ELF-1 (cell line): ENCODE data around the gene HPSE2.
"Not testable (repeated sequence)": the region's sequence is repeated elsewhere in the genome, so short reads cannot be mapped to it uniquely, and the experiment has no call there.

Experiments
- DNase-seq: peaks from one replicate; pipeline ENCODE4 v3.0.0-alpha.2; 2016; ENCODE audit warnings: low read depth, low spot score

HPSE2 gene

DNA sequence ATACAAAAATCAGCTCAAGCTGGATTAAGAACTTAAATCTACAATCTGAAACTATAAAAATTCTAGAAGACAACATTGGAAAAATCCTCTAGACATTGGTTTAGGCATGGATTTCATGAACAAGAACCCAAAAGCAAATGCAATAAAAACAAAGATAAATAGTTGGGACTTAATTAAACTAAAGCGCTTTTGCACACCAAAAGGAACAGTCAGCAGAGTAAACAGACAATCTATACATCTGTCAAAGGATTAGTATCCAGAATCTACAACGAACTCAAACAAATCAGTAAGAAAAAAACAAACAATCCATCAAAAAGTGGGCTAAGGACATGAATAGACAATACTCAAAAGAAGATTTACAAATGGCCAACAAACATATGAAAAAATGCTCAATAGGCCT lies 733.1 kb downstream of the HPSE2 start:
- not testable (repeated sequence) for DNase-seq

GRCh38 chr10:98492763-98493162 lies 742.9 kb downstream of the HPSE2 start:
- DNase-seq, result no peak

DNA sequence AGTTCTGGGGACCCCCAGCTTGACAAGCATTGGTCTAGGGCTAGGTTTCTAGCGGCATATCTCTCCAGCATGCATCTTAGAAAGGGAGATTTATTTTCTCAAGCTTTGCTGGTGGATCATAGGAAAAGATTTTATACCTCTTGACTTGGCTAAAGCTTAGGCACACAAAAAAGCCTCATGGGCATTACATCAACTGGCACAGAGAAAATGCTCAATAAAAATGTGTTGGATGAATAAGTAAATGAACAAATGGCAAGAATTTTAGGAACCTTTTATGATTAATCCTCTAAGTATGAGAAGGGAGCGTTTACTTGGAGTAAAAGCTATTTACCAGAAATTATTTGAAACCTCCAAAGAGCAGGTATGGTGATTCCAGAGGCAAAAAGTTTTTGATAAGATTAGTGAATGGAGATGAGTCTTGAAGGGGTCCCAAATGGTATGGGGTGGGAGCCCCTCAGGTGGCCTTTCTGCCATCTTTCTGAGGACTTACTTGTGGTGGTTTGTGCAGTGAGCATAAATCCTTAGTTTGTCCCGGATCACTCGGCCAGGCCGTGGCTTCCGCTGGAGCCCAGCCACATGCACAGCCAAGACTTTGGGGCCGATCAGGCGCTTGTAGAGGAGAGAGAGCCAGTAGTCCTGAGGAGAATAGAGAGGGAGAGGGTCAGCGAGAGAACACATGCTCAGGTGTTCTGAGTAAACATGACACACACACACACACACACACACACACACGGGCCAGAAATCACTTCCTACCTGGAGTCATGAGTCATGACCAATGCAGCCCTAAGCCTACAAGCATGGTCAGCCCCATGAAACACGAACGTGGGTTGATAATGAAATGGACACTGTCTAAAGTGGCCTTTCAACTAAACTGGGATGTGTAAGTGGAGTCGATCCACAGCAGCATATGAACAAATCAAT lies 745.8 kb downstream of the HPSE2 start:
- DNase-seq, result no peak

DNA sequence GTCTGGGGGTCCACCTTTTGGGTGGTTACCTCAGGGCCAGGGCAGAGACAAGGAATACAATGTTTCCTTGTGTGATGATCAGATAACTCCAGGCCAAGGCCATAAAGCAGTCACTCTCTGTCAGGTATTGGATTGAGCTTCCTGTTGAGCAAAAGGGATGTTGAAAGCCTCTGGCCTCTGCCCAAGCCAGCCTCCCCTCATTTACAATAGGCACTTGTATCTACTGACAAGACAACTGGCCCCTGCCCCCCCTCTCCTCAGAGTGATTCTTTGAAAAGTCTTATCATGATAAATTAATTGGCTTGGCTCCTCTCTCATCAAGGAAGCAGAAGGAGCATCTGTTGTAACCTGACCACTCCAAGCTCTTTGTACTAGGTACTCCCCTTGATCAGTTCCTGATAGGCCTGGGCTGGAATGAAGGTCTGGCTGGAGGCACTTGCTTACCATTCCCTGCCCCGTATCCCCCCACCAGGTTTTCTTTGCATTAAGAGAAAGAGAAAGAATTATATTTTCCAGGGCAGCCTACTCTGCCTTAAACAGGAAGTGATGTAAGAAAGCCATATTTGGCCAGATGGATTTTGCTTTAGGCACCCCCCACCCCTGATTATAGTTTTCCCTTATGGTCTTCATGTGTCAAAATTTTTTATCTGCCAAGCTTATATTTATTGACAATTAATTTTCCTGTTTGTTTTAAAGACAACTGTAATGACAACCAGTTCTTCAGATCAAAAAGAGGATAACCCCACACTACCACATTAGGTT lies 746.8 kb downstream of the HPSE2 start:
- DNase-seq, result peak; percentile 30

GRCh38 chr10:98487649-98488048 lies 748.0 kb downstream of the HPSE2 start:
- DNase-seq, result no peak

- no peak for DNase-seq
Observed at GRCh38 chr10:98486421-98486820, 749.2 kb downstream of the HPSE2 start.

GRCh38 chr10:98485959-98486358 lies 749.7 kb downstream of the HPSE2 start:
- DNase-seq, result no peak

GRCh38 chr10:98483658-98484057 lies 752.0 kb downstream of the HPSE2 start:
- no peak for DNase-seq

DNA sequence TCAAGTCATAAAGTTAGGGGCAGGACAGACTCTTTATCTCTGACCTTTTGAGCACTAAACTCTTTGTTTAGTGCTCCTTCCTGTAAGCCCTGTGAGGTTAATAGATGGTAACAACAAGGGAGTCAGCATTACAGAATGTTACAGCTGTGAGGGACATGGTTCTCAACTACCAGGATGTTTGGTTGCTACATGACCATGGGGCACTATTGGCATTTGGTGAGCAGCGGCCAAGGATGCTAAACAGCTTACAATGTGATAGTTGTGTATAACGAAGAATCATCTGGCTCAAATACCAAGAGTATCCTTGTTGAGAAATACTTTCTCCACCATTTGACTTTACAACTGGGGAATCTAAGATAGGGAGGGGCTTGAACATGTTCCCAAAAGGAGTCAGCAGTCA lies 753.6 kb downstream of the HPSE2 start:
- DNase-seq, result no peak

DNA sequence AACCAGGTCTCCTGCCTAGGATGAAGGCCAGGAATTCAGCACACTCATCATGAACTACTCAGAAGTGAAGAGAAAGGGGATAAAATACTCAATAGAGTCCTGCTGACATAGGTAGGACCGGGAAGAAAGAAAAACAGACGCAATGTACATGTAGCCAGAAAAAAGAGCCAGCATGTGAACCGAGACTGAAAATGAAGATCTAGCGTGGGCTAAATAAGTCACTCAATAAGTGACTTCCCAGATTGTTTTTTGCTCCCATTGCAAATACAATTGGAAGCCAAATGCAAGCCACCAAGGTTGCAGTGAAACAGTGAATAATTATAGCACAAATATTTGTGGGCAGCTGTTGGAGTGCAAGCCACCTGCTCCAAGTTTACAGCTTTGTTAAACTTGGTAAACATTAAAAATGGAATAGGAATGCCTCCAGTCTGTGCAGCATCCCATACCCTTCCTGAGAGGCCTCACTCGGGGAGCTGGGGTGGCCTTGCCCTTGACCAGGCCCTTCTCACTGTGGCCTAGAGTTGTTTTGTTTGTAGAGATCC lies 754.2 kb downstream of the HPSE2 start:
- DNase-seq, result no peak

GRCh38 chr10:98478430-98479222 lies 757.0 kb downstream of the HPSE2 start:
- DNase-seq, result no peak

GRCh38 chr10:98477861-98478260 lies 757.8 kb downstream of the HPSE2 start:
- DNase-seq, result no peak

- no peak for DNase-seq
Observed at GRCh38 chr10:98474628-98475027, 761.0 kb downstream of the HPSE2 start.

- peak; percentile 24 for DNase-seq
Observed at GRCh38 chr10:98472196-98472595, 763.5 kb downstream of the HPSE2 start.

DNA sequence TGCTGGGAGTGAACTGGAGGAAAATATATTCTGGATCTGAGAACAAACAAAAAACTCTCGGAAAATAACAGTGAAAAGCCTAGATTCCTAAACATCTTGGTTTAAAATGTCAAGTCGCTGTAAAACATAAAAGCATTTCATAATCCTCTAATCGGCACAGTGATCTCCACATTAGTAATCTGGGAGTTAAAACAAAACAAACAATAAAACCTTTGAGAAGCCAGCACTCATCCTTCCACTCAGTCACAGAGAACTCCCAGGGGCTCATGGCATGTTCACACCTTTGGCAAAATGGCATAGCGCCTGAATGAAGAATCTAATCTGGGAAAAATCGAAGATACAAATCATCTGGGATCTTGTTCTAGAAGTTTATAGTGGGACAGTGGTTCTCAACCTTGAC lies 764.8 kb downstream of the HPSE2 start:
- DNase-seq, result no peak

- DNase-seq, result no peak
Observed at GRCh38 chr10:98469001-98469931, 766.4 kb downstream of the HPSE2 start.

GRCh38 chr10:98467506-98468318 lies 767.9 kb downstream of the HPSE2 start:
- peak; percentile 93 for DNase-seq

DNA sequence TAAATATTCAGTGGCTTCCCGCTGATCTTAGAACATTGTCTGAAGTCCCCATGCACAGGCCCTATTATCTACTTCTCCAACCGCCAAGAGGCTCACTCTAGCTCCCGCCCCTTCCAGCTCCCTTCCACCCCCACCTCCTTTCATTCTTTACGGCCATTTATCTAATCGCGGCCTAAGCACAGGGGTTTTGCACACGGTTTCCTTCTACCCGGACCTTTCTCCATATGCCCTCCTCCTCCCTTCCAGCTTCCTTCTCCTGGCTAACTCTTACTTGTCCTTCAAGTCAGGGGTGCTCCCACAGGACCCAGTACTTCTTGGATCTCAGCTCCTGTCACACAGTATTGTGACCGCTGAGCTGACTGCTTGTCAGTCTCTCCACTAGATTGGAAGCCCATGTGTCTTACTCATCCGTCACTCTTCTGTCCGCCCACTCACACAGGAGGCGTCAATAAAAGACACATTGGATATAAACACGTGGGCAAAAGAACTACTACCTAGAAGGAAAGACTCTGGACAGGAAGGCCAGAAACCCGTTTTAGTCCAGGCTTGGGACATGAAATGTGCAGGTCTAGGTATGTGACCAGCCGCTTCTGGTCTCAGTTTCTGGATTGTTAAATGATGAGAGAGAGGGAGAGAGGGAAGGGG lies 768.7 kb downstream of the HPSE2 start:
- peak; percentile 79 for DNase-seq

GRCh38 chr10:98465866-98466265 lies 769.8 kb downstream of the HPSE2 start:
- no peak for DNase-seq
